Measurements from ENCODE around the gene ACAP3. TPM values are rescaled to one million over a fixed set of nuclear protein-coding genes. Genes with fewer than 3 reads are reported as not detected.

The ACAP3 gene
- total and polyA plus RNA-seq, 2 experiments from 2014 or later, result 8.1 to 31.9 TPM

DNA sequence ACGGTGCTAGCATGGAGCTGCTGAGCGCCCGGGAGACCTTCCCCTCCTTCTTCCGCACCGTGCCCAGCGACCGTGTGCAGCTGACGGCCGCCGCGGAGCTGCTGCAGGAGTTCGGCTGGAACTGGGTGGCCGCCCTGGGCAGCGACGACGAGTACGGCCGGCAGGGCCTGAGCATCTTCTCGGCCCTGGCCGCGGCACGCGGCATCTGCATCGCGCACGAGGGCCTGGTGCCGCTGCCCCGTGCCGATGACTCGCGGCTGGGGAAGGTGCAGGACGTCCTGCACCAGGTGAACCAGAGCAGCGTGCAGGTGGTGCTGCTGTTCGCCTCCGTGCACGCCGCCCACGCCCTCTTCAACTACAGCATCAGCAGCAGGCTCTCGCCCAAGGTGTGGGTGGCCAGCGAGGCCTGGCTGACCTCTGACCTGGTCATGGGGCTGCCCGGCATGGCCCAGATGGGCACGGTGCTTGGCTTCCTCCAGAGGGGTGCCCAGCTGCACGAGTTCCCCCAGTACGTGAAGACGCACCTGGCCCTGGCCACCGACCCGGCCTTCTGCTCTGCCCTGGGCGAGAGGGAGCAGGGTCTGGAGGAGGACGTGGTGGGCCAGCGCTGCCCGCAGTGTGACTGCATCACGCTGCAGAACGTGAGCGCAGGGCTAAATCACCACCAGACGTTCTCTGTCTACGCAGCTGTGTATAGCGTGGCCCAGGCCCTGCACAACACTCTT, 24.5 kb upstream of the ACAP3 start (continued):
- TF ChIP-seq EZH2 (IDR thresholded peaks at IDR 0.05; ENCODE audit: low read depth, unreplicated experiment), result no peak
- TF ChIP-seq, protein P1, sequence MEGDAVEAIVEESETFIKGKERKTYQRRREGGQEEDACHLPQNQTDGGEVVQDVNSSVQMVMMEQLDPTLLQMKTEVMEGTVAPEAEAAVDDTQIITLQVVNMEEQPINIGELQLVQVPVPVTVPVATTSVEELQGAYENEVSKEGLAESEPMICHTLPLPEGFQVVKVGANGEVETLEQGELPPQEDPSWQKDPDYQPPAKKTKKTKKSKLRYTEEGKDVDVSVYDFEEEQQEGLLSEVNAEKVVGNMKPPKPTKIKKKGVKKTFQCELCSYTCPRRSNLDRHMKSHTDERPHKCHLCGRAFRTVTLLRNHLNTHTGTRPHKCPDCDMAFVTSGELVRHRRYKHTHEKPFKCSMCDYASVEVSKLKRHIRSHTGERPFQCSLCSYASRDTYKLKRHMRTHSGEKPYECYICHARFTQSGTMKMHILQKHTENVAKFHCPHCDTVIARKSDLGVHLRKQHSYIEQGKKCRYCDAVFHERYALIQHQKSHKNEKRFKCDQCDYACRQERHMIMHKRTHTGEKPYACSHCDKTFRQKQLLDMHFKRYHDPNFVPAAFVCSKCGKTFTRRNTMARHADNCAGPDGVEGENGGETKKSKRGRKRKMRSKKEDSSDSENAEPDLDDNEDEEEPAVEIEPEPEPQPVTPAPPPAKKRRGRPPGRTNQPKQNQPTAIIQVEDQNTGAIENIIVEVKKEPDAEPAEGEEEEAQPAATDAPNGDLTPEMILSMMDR (conservative IDR thresholded peaks at IDR 0.05; ENCODE audit: low read depth in 2 of 2), result no peak

DNA sequence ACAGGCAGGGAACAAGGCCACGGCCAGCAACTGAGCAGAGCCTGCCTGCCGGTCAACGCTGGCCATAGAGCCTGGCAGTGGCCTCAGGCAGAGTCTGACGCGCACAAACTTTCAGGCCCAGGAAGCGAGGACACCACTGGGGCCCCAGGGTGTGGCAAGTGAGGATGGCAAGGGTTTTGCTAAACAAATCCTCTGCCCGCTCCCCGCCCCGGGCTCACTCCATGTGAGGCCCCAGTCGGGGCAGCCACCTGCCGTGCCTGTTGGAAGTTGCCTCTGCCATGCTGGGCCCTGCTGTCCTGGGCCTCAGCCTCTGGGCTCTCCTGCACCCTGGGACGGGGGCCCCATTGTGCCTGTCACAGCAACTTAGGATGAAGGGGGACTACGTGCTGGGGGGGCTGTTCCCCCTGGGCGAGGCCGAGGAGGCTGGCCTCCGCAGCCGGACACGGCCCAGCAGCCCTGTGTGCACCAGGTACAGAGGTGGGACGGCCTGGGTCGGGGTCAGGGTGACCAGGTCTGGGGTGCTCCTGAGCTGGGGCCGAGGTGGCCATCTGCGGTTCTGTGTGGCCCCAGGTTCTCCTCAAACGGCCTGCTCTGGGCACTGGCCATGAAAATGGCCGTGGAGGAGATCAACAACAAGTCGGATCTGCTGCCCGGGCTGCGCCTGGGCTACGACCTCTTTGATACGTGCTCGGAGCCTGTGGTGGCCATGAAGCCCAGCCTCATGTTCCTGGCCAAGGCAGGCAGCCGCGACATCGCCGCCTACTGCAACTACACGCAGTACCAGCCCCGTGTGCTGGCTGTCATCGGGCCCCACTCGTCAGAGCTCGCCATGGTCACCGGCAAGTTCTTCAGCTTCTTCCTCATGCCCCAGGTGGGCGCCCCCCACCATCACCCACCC, 23.6 kb upstream of the ACAP3 start, which contains the start of gene TAS1R3:
Gene TAS1R3, plus strand, starts transcription at position 213 of the 898 bp plus-strand sequence. Its CDS starts 66 bp downstream, at position 279.
- Histone ChIP-seq H3K36me3 (ENCODE audit: insufficient read depth) (no peaks in the 10 kb centered on the region), H3K4me2 (no peak within 1 kb of the TSS), H3K79me2 (replicated peaks; ENCODE audit: insufficient read depth) (no peaks in the 10 kb centered on the region), H3K27ac (ENCODE audit: low read depth) (no peak within 1 kb of the TSS), H3K4me3 (no peak within 1 kb of the TSS), H3K4me1 (ENCODE audit: insufficient read depth) (no peaks in the 10 kb centered on the region), H2AFZ (no peak within 1 kb of the TSS), H3K27me3 (ENCODE audit: insufficient read depth) (no peaks in the 10 kb centered on the region), H3K9me2 (ENCODE audit: insufficient read depth) (no peaks in the 10 kb centered on the region), H4K20me1 (replicated peaks; ENCODE audit: insufficient read depth) (no peaks in the 10 kb centered on the region), H3F3A (replicated peaks; ENCODE audit: low read depth) (peaks cover 18% of the 10 kb centered on the region; the same call in 1 of the 2 replicates)
- DNase-seq (ENCODE audit: low spot score) (no peak), ATAC-seq (no peak; the same call in 2 of the 3 replicates)
- no peak within 1 kb of the TSS for H3K4me3 Mint-ChIP-seq
- no peaks in the 10 kb centered on the region for H3K9me3 Mint-ChIP-seq
- peaks cover 11% of the 10 kb centered on the region for H3K27me3 Mint-ChIP-seq (ENCODE audit: insufficient read depth, low read depth, poor library complexity)
- no peaks in the 10 kb centered on the region for H3K4me1 Mint-ChIP-seq
- peaks cover 5% of the 10 kb centered on the region; the same call in 2 of the 3 replicates for H3K36me3 Mint-ChIP-seq (ENCODE audit: low read depth)
- H3K27ac Mint-ChIP-seq, result no peak within 1 kb of the TSS
- TF ChIP-seq JUNB (IDR thresholded peaks at IDR 0.05; ENCODE audit: unreplicated experiment) (no peak), NANOG (IDR thresholded peaks at IDR 0.05; ENCODE audit: borderline replicate concordance) (no peak), EZH2phosphoT487 (IDR thresholded peaks at IDR 0.05; ENCODE audit: unreplicated experiment) (no peak), POLR2AphosphoS5 (IDR thresholded peaks at IDR 0.05; ENCODE audit: low read depth) (no peak), ZNF114 (CRISPR knock-in tag; IDR thresholded peaks at IDR 0.05) (no peak), STAT1 (IDR thresholded peaks at IDR 0.05; ENCODE audit: unreplicated experiment) (no peak)
- TF ChIP-seq, protein P2, sequence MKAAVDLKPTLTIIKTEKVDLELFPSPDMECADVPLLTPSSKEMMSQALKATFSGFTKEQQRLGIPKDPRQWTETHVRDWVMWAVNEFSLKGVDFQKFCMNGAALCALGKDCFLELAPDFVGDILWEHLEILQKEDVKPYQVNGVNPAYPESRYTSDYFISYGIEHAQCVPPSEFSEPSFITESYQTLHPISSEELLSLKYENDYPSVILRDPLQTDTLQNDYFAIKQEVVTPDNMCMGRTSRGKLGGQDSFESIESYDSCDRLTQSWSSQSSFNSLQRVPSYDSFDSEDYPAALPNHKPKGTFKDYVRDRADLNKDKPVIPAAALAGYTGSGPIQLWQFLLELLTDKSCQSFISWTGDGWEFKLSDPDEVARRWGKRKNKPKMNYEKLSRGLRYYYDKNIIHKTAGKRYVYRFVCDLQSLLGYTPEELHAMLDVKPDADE (IDR thresholded peaks at IDR 0.05), result no peak
- TF ChIP-seq, protein P3, sequence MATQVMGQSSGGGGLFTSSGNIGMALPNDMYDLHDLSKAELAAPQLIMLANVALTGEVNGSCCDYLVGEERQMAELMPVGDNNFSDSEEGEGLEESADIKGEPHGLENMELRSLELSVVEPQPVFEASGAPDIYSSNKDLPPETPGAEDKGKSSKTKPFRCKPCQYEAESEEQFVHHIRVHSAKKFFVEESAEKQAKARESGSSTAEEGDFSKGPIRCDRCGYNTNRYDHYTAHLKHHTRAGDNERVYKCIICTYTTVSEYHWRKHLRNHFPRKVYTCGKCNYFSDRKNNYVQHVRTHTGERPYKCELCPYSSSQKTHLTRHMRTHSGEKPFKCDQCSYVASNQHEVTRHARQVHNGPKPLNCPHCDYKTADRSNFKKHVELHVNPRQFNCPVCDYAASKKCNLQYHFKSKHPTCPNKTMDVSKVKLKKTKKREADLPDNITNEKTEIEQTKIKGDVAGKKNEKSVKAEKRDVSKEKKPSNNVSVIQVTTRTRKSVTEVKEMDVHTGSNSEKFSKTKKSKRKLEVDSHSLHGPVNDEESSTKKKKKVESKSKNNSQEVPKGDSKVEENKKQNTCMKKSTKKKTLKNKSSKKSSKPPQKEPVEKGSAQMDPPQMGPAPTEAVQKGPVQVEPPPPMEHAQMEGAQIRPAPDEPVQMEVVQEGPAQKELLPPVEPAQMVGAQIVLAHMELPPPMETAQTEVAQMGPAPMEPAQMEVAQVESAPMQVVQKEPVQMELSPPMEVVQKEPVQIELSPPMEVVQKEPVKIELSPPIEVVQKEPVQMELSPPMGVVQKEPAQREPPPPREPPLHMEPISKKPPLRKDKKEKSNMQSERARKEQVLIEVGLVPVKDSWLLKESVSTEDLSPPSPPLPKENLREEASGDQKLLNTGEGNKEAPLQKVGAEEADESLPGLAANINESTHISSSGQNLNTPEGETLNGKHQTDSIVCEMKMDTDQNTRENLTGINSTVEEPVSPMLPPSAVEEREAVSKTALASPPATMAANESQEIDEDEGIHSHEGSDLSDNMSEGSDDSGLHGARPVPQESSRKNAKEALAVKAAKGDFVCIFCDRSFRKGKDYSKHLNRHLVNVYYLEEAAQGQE (IDR thresholded peaks at IDR 0.05; ENCODE audit: unreplicated experiment), result no peak

All from GM23338 (cell line).